ENCODE data around the gene RENBP. TPM values are rescaled to one million over a fixed set of nuclear protein-coding genes. Genes with fewer than 3 reads are reported as not detected.

The RENBP gene
- total RNA-seq: 2.3 and 3.1 TPM in 2 replicates

DNA sequence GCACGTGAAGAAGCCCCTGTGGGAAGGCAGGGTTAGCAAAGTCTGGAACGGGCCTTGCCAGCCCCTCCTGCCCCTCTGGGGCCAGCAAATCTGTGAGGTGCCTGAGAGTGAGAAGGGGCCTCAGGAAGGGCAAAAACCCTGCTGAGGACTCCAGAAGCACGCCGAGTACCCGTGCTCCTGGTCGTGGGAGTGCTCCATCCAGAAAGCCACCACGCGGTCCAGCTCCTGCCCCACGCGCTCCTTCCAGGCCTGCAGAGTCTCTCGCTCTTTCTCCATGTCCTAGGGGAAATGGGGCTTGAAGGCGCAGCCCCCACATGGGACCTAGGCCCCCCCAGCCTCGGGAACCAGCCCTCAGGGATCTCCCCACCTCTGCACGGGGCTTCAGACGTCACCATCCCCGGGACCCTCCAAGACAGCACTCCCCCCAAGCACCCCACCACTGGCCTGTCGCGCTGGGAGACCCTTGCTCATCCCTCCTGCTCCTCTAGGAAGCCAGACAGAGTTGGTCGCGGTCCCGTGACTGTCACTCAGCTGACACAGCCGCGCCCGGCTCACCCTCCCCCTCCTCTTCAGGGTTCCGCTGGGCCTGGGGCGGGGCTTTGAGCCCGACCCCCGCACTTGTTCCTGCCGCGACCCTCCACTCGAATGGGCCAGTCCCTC is at the start of gene RENBP:
RENBP (minus strand) TSS at position 504 of the 660 bp plus-strand sequence; CDS start at position 471, 33 bp downstream.

DNA sequence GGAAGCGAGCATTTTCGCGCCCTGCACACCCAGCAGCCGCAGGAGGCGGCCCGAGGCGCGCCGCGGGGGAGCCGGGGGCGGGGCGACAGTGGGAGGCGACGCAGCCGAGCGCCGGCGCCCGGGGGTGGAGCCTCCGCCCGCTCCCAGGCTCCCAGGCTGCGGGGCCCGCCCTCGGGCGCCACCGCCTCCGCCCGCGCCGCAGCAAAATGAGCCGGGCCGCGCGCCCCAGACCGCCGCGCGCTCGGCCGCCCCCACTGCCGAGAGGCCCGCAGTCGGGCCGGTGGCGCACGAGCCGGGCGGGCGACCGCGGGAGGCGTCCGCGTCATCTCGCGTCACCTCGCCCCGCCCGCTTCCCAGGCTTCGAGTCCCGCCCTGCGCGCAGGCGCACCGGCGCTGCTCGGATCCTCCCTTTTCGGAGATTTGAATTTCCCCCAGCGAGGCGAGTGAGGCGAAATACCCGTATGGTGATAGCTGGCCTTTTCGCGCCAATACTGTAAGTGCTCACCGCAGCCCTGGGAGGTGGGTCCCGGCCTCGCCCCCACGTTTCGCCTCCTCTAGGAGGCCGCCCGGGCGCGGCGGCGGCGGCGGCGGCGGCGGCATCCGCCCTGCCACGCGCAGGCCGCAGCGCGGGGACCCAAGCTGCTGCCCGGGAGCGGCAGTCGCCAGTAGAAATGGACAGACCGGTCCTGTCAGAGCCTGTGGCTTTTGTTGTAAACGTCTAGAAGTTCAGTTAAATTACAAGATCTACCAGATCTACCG is 28.1 kb upstream of the RENBP start, which contains the start of gene TMEM187:
TMEM187 (plus strand) TSS at position 387 of the 759 bp plus-strand sequence. CDS start 9,309 bp downstream, outside the sequence.

DNA sequence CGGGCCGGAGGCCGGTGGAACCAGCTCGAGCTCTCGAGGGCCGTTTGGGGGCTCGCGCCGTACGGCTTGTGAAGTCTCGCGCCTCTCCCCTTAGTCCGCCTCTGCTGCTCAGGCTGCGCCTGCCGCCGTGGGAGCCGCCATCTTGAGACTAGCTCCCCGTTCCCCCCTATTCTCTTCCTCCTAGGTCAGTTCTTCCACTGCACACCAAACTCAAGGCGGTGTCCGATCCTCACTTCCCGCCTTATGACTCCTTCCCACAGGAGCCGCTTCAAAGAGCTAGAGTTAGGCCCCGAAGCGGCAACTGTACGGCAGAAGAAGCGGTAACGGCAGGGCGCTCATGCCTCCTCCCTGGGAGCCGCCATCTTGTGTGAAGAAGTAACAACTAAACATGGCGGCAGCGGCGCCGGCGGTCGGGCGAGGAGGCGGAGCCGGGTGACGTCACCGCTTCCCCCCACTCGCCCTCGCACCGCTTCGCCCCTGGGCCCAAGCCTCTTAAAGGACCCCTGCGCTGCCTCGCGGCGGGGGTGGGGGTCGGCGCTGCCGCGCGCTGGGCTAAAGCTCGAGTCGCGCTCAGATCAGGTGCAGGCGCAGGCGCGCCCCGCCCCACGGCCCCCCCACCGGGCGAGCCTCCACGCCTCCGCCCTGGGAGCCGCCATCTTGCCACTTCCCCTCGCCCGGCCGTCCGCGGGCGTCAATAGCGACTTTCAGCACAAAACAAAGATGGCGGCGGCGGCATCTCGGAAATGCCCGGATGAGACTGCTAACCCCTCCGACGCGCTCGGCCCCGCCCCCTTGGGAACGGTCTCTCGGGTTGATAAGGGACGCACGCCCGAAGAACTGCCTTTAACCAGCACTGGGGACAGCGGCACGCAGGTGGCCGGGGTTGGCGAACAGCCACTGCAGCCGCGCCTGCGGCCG is 27.3 kb upstream of the RENBP start, which contains the start of gene HCFC1:
HCFC1 (minus strand) TSS at position 369 of the 918 bp plus-strand sequence. CDS start 978 bp downstream, outside the sequence.

DNA sequence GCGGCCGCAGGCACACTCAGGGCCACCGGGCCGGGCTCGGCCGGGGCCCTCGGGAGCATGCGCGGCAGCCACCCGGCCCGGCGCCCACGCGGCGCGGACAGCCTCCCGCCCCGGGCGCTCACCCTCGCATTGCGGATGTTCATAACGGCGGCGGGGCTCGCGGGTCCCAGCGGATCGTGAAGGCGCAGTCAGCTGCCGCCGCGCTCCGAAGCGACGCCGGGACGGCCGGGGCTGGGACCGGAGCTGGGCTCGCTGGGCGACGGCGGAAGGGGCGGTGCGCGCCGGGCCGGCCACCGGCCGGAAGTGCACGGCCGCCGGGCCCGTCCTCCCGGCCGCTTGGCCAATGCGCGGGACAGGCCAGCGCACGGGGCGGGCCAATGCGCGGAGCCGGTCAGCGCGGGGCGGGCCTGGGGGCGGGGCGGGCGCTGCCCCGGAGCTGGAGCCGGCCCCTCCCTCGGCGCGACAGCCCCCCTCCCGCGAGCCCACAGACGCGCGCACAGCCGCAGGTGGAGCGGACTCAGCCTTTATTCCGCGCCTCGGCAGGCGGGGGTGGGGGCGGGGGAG is 9.6 kb downstream of the RENBP start, which contains the start of gene NAA10:
NAA10 (minus strand) TSS at position 276 of the 564 bp plus-strand sequence; CDS start at position 143, 133 bp downstream.

DNA sequence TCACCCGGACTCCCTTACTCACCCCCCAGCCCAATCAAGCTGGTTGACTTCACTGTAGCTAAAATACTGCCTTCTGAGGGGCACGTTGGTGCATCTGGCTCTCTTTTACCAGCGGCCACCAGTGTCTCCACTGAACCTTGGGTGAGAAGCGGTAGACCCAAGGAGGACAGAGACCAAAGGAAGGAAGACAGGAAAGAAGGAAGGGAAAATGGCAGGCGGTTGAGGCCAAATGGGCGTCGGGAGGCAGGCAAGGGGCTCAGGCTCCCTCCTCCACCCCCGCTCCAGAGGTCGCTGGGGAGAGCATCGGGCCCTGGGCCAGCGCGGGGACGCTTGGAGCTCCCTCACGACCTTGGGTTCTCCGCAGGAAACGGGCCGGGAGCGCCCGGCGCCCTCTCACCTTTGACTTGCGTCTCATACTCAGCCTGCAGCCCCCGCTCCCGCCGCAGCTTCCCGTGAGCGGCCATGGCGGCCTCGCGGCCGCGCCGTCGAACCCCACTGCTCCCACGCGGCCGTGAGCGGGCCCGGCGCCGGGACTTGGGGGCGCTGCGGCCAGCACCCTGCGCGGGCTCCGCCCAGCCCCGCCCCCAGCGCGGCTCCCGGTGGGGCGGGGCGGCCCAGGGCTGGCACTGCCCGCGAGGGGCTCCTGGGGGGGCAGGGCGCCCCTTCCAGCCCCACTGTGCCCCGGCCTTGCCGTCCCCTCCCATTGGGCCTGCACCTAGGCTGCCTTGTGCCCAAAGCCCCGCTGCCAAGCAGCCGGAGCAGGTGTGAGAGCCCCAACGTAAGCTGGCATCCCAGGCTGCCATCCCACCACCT is 18.5 kb downstream of the RENBP start, which contains the start of gene ARHGAP4:
ARHGAP4 (minus strand) TSS at position 526 of the 813 bp plus-strand sequence; CDS start at position 464, 62 bp downstream.

DNA sequence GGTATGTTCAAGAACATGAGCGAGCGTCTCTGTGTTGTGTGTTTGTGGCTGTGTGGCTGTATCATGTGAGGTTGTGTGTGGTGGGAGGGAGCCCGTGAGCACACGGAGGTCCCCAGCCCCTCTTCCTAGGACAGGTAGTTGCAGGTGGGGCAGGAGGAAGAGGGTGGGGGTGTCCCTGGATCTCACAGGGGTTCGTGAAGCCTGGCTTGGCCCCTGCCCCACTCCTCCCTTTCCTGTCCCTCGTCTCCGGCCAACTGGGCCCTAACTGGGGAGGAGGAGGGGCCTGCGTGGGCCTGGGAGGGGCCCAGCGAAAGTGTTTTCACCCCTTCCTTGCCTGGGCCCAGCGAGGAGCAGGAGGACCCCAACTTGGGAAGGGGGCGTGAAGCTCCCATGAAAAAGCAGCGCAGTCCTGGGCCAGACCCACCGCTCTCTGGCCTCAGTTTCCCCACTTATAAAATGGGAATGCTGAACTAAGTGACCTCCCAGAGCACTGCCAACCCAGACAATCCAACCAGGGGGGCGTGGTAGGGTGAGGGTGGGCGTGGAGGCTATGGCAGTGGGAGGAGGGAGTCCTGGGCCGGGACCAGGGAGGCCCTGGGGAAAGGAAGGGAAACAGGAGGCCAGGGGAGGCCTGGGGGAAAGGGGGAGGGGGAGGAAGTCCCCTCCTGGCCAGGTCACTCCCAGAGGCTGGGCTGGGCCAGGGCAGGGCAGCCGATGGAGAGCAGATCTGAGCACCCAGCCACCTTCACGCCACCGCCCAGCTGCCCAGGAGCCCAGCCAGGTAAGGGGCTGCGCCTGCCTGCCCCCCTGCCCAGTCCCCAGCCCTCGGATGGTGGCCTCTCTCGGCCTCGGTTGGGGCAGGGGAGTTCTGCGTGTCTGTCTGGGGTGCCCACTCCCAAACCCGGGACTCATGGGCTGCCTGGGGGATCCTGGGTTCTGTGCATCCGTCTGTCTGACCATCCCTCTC is 40.2 kb downstream of the RENBP start, which contains the start of gene AVPR2:
AVPR2 (plus strand) TSS at position 683 of the 967 bp plus-strand sequence. CDS start 473 bp downstream, outside the sequence.

DNA sequence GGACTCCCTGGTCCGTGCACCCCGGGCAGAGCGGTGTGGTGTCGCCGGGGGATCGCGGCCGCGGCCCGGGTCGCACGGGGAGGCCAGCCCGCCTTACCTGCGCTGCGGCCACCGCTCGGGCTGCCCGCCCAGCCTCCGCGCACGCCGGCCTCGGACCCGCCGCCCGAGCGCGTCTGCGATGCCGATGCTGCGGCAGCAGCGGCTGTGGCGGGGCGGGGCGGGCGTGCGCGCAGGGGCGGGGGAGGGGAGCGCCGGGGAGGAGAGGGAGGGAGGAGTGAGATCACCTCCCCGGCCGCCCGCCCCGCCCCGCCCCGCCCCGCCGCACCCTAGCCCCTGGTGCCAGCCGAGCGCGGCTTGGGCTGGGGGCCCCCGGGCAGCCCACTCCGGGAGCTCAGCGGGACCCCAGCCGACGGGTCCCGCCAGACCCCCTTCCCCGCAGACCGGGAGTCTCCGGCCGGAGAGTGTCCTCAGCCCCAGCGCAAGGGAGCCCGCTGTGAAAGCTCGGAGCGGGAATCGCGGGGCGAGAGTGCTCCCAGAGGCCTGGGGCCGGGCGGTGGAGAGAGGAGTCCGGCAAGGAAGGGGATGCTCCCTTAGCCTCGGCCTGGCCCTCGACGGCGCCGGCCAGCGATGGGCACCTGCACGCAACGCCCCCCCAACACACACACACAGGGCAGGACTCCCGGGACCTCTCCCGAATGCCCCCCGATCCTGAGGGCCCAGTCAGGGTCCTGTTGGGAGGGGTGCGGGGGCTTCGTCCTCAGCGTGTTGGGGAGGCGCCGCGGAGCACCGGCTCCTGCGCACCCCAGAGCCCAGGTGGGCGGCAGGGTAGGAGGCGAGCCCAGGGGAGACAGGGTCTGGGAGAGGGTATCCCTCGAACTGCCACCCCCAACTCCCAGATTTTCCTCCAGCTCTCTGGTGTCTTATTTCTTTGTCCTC is 58.2 kb downstream of the RENBP start, which contains the start of gene L1CAM:
L1CAM (minus strand) TSS at position 206 of the 936 bp plus-strand sequence. CDS start 10,337 bp downstream, outside the sequence.

Small RNAs within 50 kb of the gene (small RNA-seq; reads per million reads assigned to genes)
- not detected for gene MIR3202-1

Other genes with a start within 250 kb of the RENBP start
- gene BCAP31, start 220.3 kb downstream of the RENBP start, total RNA-seq: 237 and 249 TPM in 2 replicates
- gene ABCD1, start 219.8 kb downstream of the RENBP start, total RNA-seq: 10.5 and 15.2 TPM in 2 replicates
- gene PLXNB3, start 180.4 kb downstream of the RENBP start, total RNA-seq: 2.2 and 7.0 TPM in 2 replicates
- gene SRPK3, start 163.6 kb downstream of the RENBP start, total RNA-seq: not detected in 2 replicates
- gene IDH3G, start 150.3 kb downstream of the RENBP start, total RNA-seq: 32.9 and 35.0 TPM in 2 replicates
- 127 and 133 TPM in 2 replicates for gene SSR4, start 150.0 kb downstream of the RENBP start, total RNA-seq
- gene PDZD4, start 114.1 kb downstream of the RENBP start, total RNA-seq: under 0.01 and 0.14 TPM in 2 replicates
- 0.27 and 0.50 TPM in 2 replicates for gene L1CAM, start 58.5 kb downstream of the RENBP start, total RNA-seq
- gene AVPR2, start 40.0 kb downstream of the RENBP start, total RNA-seq: not detected in 2 replicates
- gene ARHGAP4, start 18.4 kb downstream of the RENBP start, total RNA-seq: 10.5 and 35.1 TPM in 2 replicates
- 114 and 132 TPM in 2 replicates for gene NAA10, start 9.6 kb downstream of the RENBP start, total RNA-seq
- 40.6 and 56.9 TPM in 2 replicates for gene HCFC1, start 27.2 kb upstream of the RENBP start, total RNA-seq
- 3.7 and 4.0 TPM in 2 replicates for gene TMEM187, start 28.1 kb upstream of the RENBP start, total RNA-seq
- gene IRAK1, start 75.3 kb upstream of the RENBP start, total RNA-seq: 72.7 and 88.6 TPM in 2 replicates
- 32.8 and 34.7 TPM in 2 replicates for gene MECP2, start 153.1 kb upstream of the RENBP start, total RNA-seq
- gene OPN1LW, start 199.6 kb upstream of the RENBP start, total RNA-seq: not detected in 2 replicates
- not detected in 2 replicates for gene OPN1MW, start 238.0 kb upstream of the RENBP start, total RNA-seq

Data from thoracic aorta endothelial cell (primary cell).